GM10248 (cell line): ENCODE results near the gene S1PR4.

Source experiments
- CTCF ChIA-PET: fragments of 300-600 bp; sonication (Branson Sonifier 250); formaldehyde crosslinking; extraction: SDS; loops from one replicate; lab custom pipeline; 2021; ENCODE audit warnings: antibody characterized with exemption; lab: Yijun Ruan, JAX
- POLR2A ChIA-PET: fragments of 350-650 bp; sonication (Branson Sonifier 250); formaldehyde crosslinking; extraction: SDS; loops from one replicate; lab custom pipeline; 2020; ENCODE audit warnings: antibody characterized with exemption; lab: Yijun Ruan, JAX
- DNase-seq: peaks from one replicate; pipeline ENCODE4 v3.0.0; 2012; ENCODE audit errors: extremely low spot score
- CTCF ChIP-seq: IDR thresholded peaks from 2 replicates; pipeline ENCODE4 v1.5.1; 2012; ENCODE audit warnings: mild to moderate bottlenecking, low read depth; ENCODE audit errors: extremely low read depth, missing control alignments, control extremely low read depth

The S1PR4 gene

GRCh38 chr19:3142781-3143337 is 35.7 kb upstream of the S1PR4 start:
- no peak for TF ChIP-seq CTCF
- ChIA-PET POLR2A (no interaction called here), CTCF (interaction anchor here (0.7 to 4.2 kb wide), 5 partner anchors 10 to 39 kb away, joined by 3 to 11 read pairs (median 3); no protein-coding TSS in a partner anchor)
- DNase-seq: no peak

- no peak for TF ChIP-seq CTCF
- CTCF ChIA-PET: interaction anchor here (0.7 to 3.4 kb wide), 10 partner anchors 9 to 37 kb away, joined by 3 to 29 read pairs (median 6); partner anchors contain the start of gene GNA15
- DNase-seq: no peak
- POLR2A ChIA-PET: no interaction called here
Observed at GRCh38 chr19:3145909-3146676, 32.5 kb upstream of the S1PR4 start.

- CTCF ChIA-PET: interaction anchor here (0.7 to 3.4 kb wide), 13 partner anchors 9 to 38 kb away, joined by 3 to 29 read pairs (median 5); partner anchors contain the start of gene GNA15
- POLR2A ChIA-PET: no interaction called here
- DNase-seq: no peak
- TF ChIP-seq CTCF: peak; percentile 83
Observed at GRCh38 chr19:3146677-3147100, 31.9 kb upstream of the S1PR4 start.

- no peak for TF ChIP-seq CTCF
- ChIA-PET CTCF (interaction anchor here (1.0 kb wide), 1 partner anchor 23 kb away, joined by 3 read pairs; no protein-coding TSS in a partner anchor), POLR2A (interaction anchor here (0.7 kb wide), 1 partner anchor 1228 kb away, joined by 4 read pairs; no protein-coding TSS in a partner anchor)
- DNase-seq: no peak
Observed at GRCh38 chr19:3148503-3148902, 30.1 kb upstream of the S1PR4 start.

GRCh38 chr19:3149089-3149488 is 29.5 kb upstream of the S1PR4 start:
- TF ChIP-seq CTCF: no peak
- ChIA-PET CTCF (interaction anchor here (1.0 to 1.3 kb wide), 3 partner anchors 15 to 28 kb away, joined by 3 to 8 read pairs (median 4); no protein-coding TSS in a partner anchor), POLR2A (no interaction called here)
- no peak for DNase-seq
